H1 (cell line): ENCODE measurements around the gene NPTX1. TPM values are rescaled to one million over a fixed set of nuclear protein-coding genes. Genes with fewer than 3 reads are reported as not detected.

Experiments
- POLR2AphosphoS5 ChIP-seq: IDR thresholded peaks from 2 replicates; pipeline ENCODE4 v1.6.1; 2011; ENCODE audit warnings: low read depth, low read length
- SIRT6 ChIP-seq: IDR thresholded peaks from one replicate; pipeline ENCODE4 v1.7.1; 2012; ENCODE audit warnings: low read length, inconsistent platforms
- polyA plus RNA-seq, 7 experiments: library from polyadenylated mRNA; depleted of rRNA in 3 of 7; stranded (reverse) in 5 of 7; unstranded in 2 of 7; fragments of >200 nt in 5 of 7; fragments of 200-250 nt in 2 of 7; gene quantifications; 1 replicate in 5 of 7; 2 replicates in 1 of 7; 4 replicates in 1 of 7; pipeline versions ENCODE4 v1.2.1 to v1.2.3, GENCODE V29; 2011 to 2013; ENCODE audit warnings: missing spikeins in 2 of 7, mixed read lengths in 2 of 7
- total RNA-seq: library from RNA; stranded (reverse); fragmentation: NEBNext Ultra II Directional; extraction: Animal tissue kit (Norgen Biotek cat#: 25700); gene quantifications from 2 replicates; pipeline ENCODE4 v1.2.1, GENCODE V29; 2021

NPTX1 gene
- total and polyA plus RNA-seq, 2 of the 8 experiments (the other 6 are each of a cell fraction or from before 2014, with no cell fraction given): 12.0 to 17.9 TPM

- TF ChIP-seq SIRT6 (no peak), POLR2AphosphoS5 (no peak)
- TF ChIP-seq, all 59 proteins: peak for 0
Measured at GRCh38 chr17:80443498-80443897, 32.9 kb downstream of the NPTX1 start (continued).
